Neural cell (in vitro differentiated cells): Measurements from ENCODE around the gene AHRR.

Source experiments
- CTCF ChIP-seq: fragments of 450-650 bp; IDR thresholded peaks from 2 replicates; pipeline ENCODE4 v1.5.1; 2014; ENCODE audit warnings: antibody characterized with exemption, mild to moderate bottlenecking, moderate library complexity; ENCODE audit not compliant: poor library complexity, severe bottlenecking
- EP300 ChIP-seq: fragments of 450-650 bp; conservative IDR thresholded peaks from 2 replicates; pipeline ENCODE4 v1.6.1; 2014; ENCODE audit warnings: antibody characterized with exemption, mild to moderate bottlenecking, moderate library complexity; ENCODE audit not compliant: poor library complexity, severe bottlenecking
- EZH2 ChIP-seq: fragments of 200-600, 300-800 bp; shearing (Covaris generic), sonication (generic); IDR thresholded peaks from 2 replicates; pipeline ENCODE4 v1.6.1; 2014; ENCODE audit warnings: antibody characterized with exemption, low read length, borderline replicate concordance, mild to moderate bottlenecking; ENCODE audit not compliant: insufficient read depth, poor library complexity, severe bottlenecking
- POLR2AphosphoS5 ChIP-seq: IDR thresholded peaks from 2 replicates; pipeline ENCODE4 v1.6.1; 2012
- RAD21 ChIP-seq: fragments of 450-650 bp; conservative IDR thresholded peaks from 2 replicates; pipeline ENCODE4 v1.6.1; 2014; ENCODE audit warnings: antibody characterized with exemption, mild to moderate bottlenecking, moderate library complexity
- REST ChIP-seq: IDR thresholded peaks from 2 replicates; pipeline ENCODE4 v1.6.1; 2012; ENCODE audit warnings: borderline replicate concordance

GRCh38 chr5:454936-455335 is 133.4 kb downstream of the AHRR start:
- no peak for TF ChIP-seq CTCF
- no peak for TF ChIP-seq EZH2
- TF ChIP-seq EP300, result no peak
- no peak for TF ChIP-seq REST
- TF ChIP-seq RAD21, result no peak
- no peak for TF ChIP-seq POLR2AphosphoS5
